Body of pancreas (tissue), 4 donors: ENCODE measurements around the gene FAM72A.
"Not testable (repeated sequence)": the region's sequence is repeated elsewhere in the genome, so short reads cannot be mapped to it uniquely, and the experiment has no call there.

Experiments
- CTCF ChIP-seq, 7 experiments: fragments of 450-650 bp in 4 of 7; fragments of 200-600 bp in 3 of 7; sonication (generic) in 3 of 7; IDR thresholded peaks; one replicate each; pipeline ENCODE4 v1.5.1; 2016 to 2019; ENCODE audit warnings: antibody characterized with exemption in 7 of 7
- POLR2A ChIP-seq, 3 donors: fragments of 450-650 bp; IDR thresholded peaks; one replicate each; pipeline ENCODE4 v1.6.1; 2016; ENCODE audit warnings: antibody characterized with exemption in 3 of 3, mild to moderate bottlenecking in 2 of 3

GRCh38 chr1:206210802-206211201 lies 8.2 kb upstream of the FAM72A start:
- TF ChIP-seq CTCF, POLR2A (IDR thresholded peaks at IDR 0.05): not testable (repeated sequence)
